ENCODE measurements around the gene SLC25A34. TPM values are rescaled to one million over a fixed set of nuclear protein-coding genes. Genes with fewer than 3 reads are reported as not detected.

Gene SLC25A34
- total RNA-seq, 4 donors from 2014 or later = 0.66 to 0.97 (median 0.76) TPM

- intact Hi-C loops (cut with DNase I) = no loop called here
- Histone ChIP-seq H3K36me3 (peaks cover 74 to 96% (median 94%) of the 10 kb centered on the region in 4 donors), H3K9me3 (no peaks in the 10 kb centered on the region), H3K27ac (replicated peaks in 1 of 4) (no peak overlapping the region), H3K27me3 (no peaks in the 10 kb centered on the region), H3K4me1 (peaks cover 5 to 12% (median 9%) of the 10 kb centered on the region in 4 donors), H3K4me3 (no peak overlapping the region)
- TF ChIP-seq POLR2A (IDR thresholded peaks at IDR 0.05; ENCODE audit: low read depth) (no peak), POLR2AphosphoS5 (IDR thresholded peaks at IDR 0.05) (no peak)
- no peak for DNase-seq (ENCODE audit: extremely low spot score)
- WGBS = 100% methylated on average over 7 of the region's 16 CpGs
Observed at GRCh38 chr1:15730936-15731335, 5.1 kb upstream of the SLC25A34 start.

- H3K36me3 ChIP-seq = peaks cover 64 to 86% (median 83%) of the 10 kb centered on the region in 4 donors
- WGBS = 90% methylated on average over 27 of the region's 39 CpGs
- intact Hi-C loops (cut with DNase I) = no loop called here
- no peaks in the 10 kb centered on the region for H3K9me3 ChIP-seq
- TF ChIP-seq POLR2AphosphoS5 (IDR thresholded peaks at IDR 0.05) (no peak), POLR2A (IDR thresholded peaks at IDR 0.05; ENCODE audit: low read depth) (no peak), CTCF (IDR thresholded peaks at IDR 0.05) (no peak), EP300 (IDR thresholded peaks at IDR 0.05) (no peak)
- no peak for DNase-seq (ENCODE audit: extremely low spot score)
- H3K27ac ChIP-seq (replicated peaks in 1 of 4) = no peak overlapping the region
- H3K27me3 ChIP-seq = no peaks in the 10 kb centered on the region
- H3K4me1 ChIP-seq = peaks cover 12 to 23% (median 17%) of the 10 kb centered on the region in 4 donors
- no peak overlapping the region for H3K4me3 ChIP-seq
Observed at GRCh38 chr1:15731735-15732685, 4.0 kb upstream of the SLC25A34 start.

GRCh38 chr1:15732686-15733081, 3.4 kb upstream of the SLC25A34 start:
- 68% methylated on average over 5 of the region's 7 CpGs for WGBS
- TF ChIP-seq POLR2A (IDR thresholded peaks at IDR 0.05; ENCODE audit: low read depth) = no peak
- TF ChIP-seq CTCF (IDR thresholded peaks at IDR 0.05) = no peak
- TF ChIP-seq POLR2AphosphoS5 (IDR thresholded peaks at IDR 0.05) = no peak
- no peak for TF ChIP-seq EP300 (IDR thresholded peaks at IDR 0.05)
- Histone ChIP-seq H3K27me3 (no peaks in the 10 kb centered on the region), H3K36me3 (peaks cover 58 to 79% (median 77%) of the 10 kb centered on the region in 4 donors), H3K27ac (replicated peaks in 1 of 4) (no peak overlapping the region), H3K4me1 (peaks cover 12 to 24% (median 17%) of the 10 kb centered on the region in 4 donors), H3K9me3 (no peaks in the 10 kb centered on the region), H3K4me3 (no peak overlapping the region)
- intact Hi-C loops (cut with DNase I) = no loop called here
- no peak for DNase-seq (ENCODE audit: extremely low spot score)

- Histone ChIP-seq H3K27me3 (no peaks in the 10 kb centered on the region), H3K4me3 (no peak overlapping the region), H3K27ac (replicated peaks in 1 of 4) (no peak overlapping the region), H3K9me3 (no peaks in the 10 kb centered on the region), H3K4me1 (peaks cover 12 to 27% (median 20%) of the 10 kb centered on the region in 4 donors), H3K36me3 (peaks cover 52 to 73% (median 71%) of the 10 kb centered on the region in 4 donors)
- WGBS = 91% methylated on average over 5 of the region's 11 CpGs
- DNase-seq (ENCODE audit: extremely low spot score) = no peak
- intact Hi-C loops (cut with DNase I) = no loop called here
- TF ChIP-seq EP300 (IDR thresholded peaks at IDR 0.05) (no peak), CTCF (IDR thresholded peaks at IDR 0.05) (no peak), POLR2A (IDR thresholded peaks at IDR 0.05; ENCODE audit: low read depth) (no peak), POLR2AphosphoS5 (IDR thresholded peaks at IDR 0.05) (no peak)
Observed at GRCh38 chr1:15733218-15733725, 2.8 kb upstream of the SLC25A34 start.

GRCh38 chr1:15733726-15734226, 2.3 kb upstream of the SLC25A34 start:
- Histone ChIP-seq H3K27ac (replicated peaks in 1 of 4) (no peak overlapping the region), H3K36me3 (peaks cover 47 to 68% (median 66%) of the 10 kb centered on the region in 4 donors), H3K9me3 (no peaks in the 10 kb centered on the region), H3K4me1 (peaks cover 12 to 29% (median 21%) of the 10 kb centered on the region in 4 donors), H3K27me3 (no peaks in the 10 kb centered on the region), H3K4me3 (no peak overlapping the region)
- no peak for DNase-seq (ENCODE audit: extremely low spot score)
- intact Hi-C loops (cut with DNase I) = no loop called here
- TF ChIP-seq POLR2A (IDR thresholded peaks at IDR 0.05; ENCODE audit: low read depth) = no peak
- TF ChIP-seq CTCF (IDR thresholded peaks at IDR 0.05) = no peak
- 92% methylated on average over 20 of the region's 27 CpGs for WGBS

All from esophagus muscularis mucosa (tissue), 4 donors.